Nephron (organoid): Measurements from ENCODE around the gene UBE4B.

Source experiments
- H3K27ac Mint-ChIP-seq, 3 experiments: 2 replicates each; pipeline ENCODE4 v1.8.0; 2020; ENCODE audit warnings: mixed read lengths in 3 of 3, mild to moderate bottlenecking in 2 of 3, moderate library complexity in 1 of 3
- H3K27me3 Mint-ChIP-seq: 2 replicates; pipeline ENCODE4 v1.8.0; 2021; ENCODE audit warnings: low read depth, mild to moderate bottlenecking, moderate library complexity, mixed read lengths
- H3K36me3 Mint-ChIP-seq: 2 replicates; pipeline ENCODE4 v1.8.0; 2020; ENCODE audit warnings: low read depth, mixed read lengths
- H3K4me1 Mint-ChIP-seq: 2 replicates; pipeline ENCODE4 v1.8.0; 2020; ENCODE audit warnings: mixed read lengths
- H3K4me3 Mint-ChIP-seq, 3 experiments: 2 replicates each; pipeline ENCODE4 v1.8.0; 2020; ENCODE audit warnings: mild to moderate bottlenecking in 3 of 3, mixed read lengths in 3 of 3, moderate library complexity in 2 of 3
- H3K9me3 Mint-ChIP-seq: 2 replicates; pipeline ENCODE4 v1.8.0; 2020; ENCODE audit warnings: mixed read lengths
- CTCF ChIP-seq, 3 experiments: fragments of 200-600 bp; sonication (generic); IDR thresholded peaks; one replicate each; pipeline ENCODE4 v1.5.0; 2021; ENCODE audit warnings: antibody characterized with exemption in 3 of 3; ENCODE audit not compliant: unreplicated experiment in 3 of 3

The UBE4B gene

GRCh38 chr1:10192263-10192662 lies 159.5 kb downstream of the UBE4B start:
- Mint-ChIP-seq H3K4me3 (peak overlapping the region in 1 of 3 experiments; percentile 29), H3K27me3 (peaks cover 10% of the 10 kb centered on the region), H3K27ac (no peak overlapping the region), H3K9me3 (peaks cover 7% of the 10 kb centered on the region), H3K4me1 (peaks cover 31% of the 10 kb centered on the region), H3K36me3 (peaks cover 4% of the 10 kb centered on the region)
- TF ChIP-seq CTCF (IDR thresholded peaks at IDR 0.05; ENCODE audit: unreplicated experiment in 3 of 3), result no peak

- Mint-ChIP-seq H3K27ac (no peak overlapping the region), H3K9me3 (peaks cover 7% of the 10 kb centered on the region), H3K4me3 (no peak overlapping the region), H3K36me3 (peaks cover 4% of the 10 kb centered on the region), H3K27me3 (peaks cover 10% of the 10 kb centered on the region), H3K4me1 (peaks cover 35% of the 10 kb centered on the region)
- no peak for TF ChIP-seq CTCF (IDR thresholded peaks at IDR 0.05; ENCODE audit: unreplicated experiment in 3 of 3)
These were observed 160.5 kb downstream of the UBE4B start for GRCh38 chr1:10193288-10193687.

- Mint-ChIP-seq H3K27me3 (peaks cover 7% of the 10 kb centered on the region), H3K9me3 (no peaks in the 10 kb centered on the region), H3K4me1 (peaks cover 32% of the 10 kb centered on the region), H3K4me3 (no peak overlapping the region), H3K27ac (no peak overlapping the region), H3K36me3 (no peaks in the 10 kb centered on the region)
- TF ChIP-seq CTCF (IDR thresholded peaks at IDR 0.05; ENCODE audit: unreplicated experiment in 3 of 3), result no peak
These were observed 162.8 kb downstream of the UBE4B start for GRCh38 chr1:10195570-10195969.

- H3K9me3 Mint-ChIP-seq, result no peaks in the 10 kb centered on the region
- H3K27ac Mint-ChIP-seq, result peak overlapping the region; percentile 22 to 87 (median 55)
- H3K4me1 Mint-ChIP-seq, result peaks cover 27% of the 10 kb centered on the region
- no peaks in the 10 kb centered on the region for H3K36me3 Mint-ChIP-seq
- TF ChIP-seq CTCF (IDR thresholded peaks at IDR 0.05; ENCODE audit: unreplicated experiment in 3 of 3), result no peak
- H3K27me3 Mint-ChIP-seq, result peaks cover 7% of the 10 kb centered on the region
- peak overlapping the region in 1 of 3 experiments; percentile 3 for H3K4me3 Mint-ChIP-seq
These were observed 164.2 kb downstream of the UBE4B start for GRCh38 chr1:10196976-10197375.

- no peaks in the 10 kb centered on the region for H3K36me3 Mint-ChIP-seq
- peaks cover 20% of the 10 kb centered on the region for H3K4me1 Mint-ChIP-seq
These were observed 167.9 kb downstream of the UBE4B start for GRCh38 chr1:10200620-10201019.

More at GRCh38 chr1:10200620-10201019, 167.9 kb downstream of the UBE4B start:
- Mint-ChIP-seq H3K9me3 (no peaks in the 10 kb centered on the region), H3K27me3 (peaks cover 9% of the 10 kb centered on the region), H3K4me3 (no peak overlapping the region), H3K27ac (no peak overlapping the region)
- TF ChIP-seq CTCF (IDR thresholded peaks at IDR 0.05; ENCODE audit: unreplicated experiment in 3 of 3), result no peak
